Mesendoderm (in vitro differentiated cells): ENCODE data around the gene PRSS2.

Experiments
- DNase-seq: peaks from one replicate; pipeline ENCODE4 v3.0.0; 2013
- H2AK5ac ChIP-seq: 2 replicates; pipeline ENCODE4 v1.6.1; 2013; ENCODE audit warnings: low read length, inconsistent platforms
- H2BK120ac ChIP-seq: 2 replicates; pipeline ENCODE4 v1.6.1; 2013; ENCODE audit warnings: low read depth, mild to moderate bottlenecking, low read length, moderate library complexity, mixed read lengths
- H2BK15ac ChIP-seq: replicated peaks from 2 replicates; pipeline ENCODE4 v1.6.1; 2013; ENCODE audit warnings: low read depth, mild to moderate bottlenecking, moderate library complexity
- H2BK5ac ChIP-seq: 2 replicates; pipeline ENCODE4 v1.6.1; 2013; ENCODE audit warnings: low read length, inconsistent platforms
- H3K18ac ChIP-seq: 2 replicates; pipeline ENCODE4 v1.6.1; 2013; ENCODE audit warnings: mild to moderate bottlenecking, low read length, mixed read lengths
- H3K23ac ChIP-seq: one replicate; pipeline ENCODE4 v1.6.1; 2013; ENCODE audit warnings: low read length
- H3K27ac ChIP-seq: 2 replicates; pipeline ENCODE4 v1.5.1; 2013; ENCODE audit warnings: low read depth, mild to moderate bottlenecking, inconsistent platforms, low read length, moderate library complexity
- H3K27me3 ChIP-seq: 2 replicates; pipeline ENCODE4 v1.6.1; 2013; ENCODE audit warnings: low read length, control low read depth, mild to moderate bottlenecking, inconsistent platforms; ENCODE audit not compliant: insufficient read depth, poor library complexity
- H3K36me3 ChIP-seq: 2 replicates; pipeline ENCODE4 v1.6.1; 2013; ENCODE audit warnings: low read length, inconsistent platforms; ENCODE audit not compliant: control insufficient read depth, insufficient read depth
- H3K4ac ChIP-seq: one replicate; pipeline ENCODE4 v1.6.1; 2013; ENCODE audit warnings: low read depth, mild to moderate bottlenecking, low read length, moderate library complexity
- H3K4me1 ChIP-seq: 2 replicates; pipeline ENCODE4 v1.6.1; 2013; ENCODE audit warnings: low read depth, low read length, inconsistent platforms; ENCODE audit not compliant: control insufficient read depth
- H3K4me2 ChIP-seq: 2 replicates; pipeline ENCODE4 v1.6.1; 2013; ENCODE audit warnings: low read length
- H3K4me3 ChIP-seq: 2 replicates; pipeline ENCODE4 v1.5.1; 2013; ENCODE audit warnings: mild to moderate bottlenecking, low read length
- H3K56ac ChIP-seq: one replicate; pipeline ENCODE4 v1.6.1; 2013; ENCODE audit warnings: low read length
- H3K79me1 ChIP-seq: 2 replicates; pipeline ENCODE4 v1.6.1; 2013; ENCODE audit warnings: low read length, inconsistent platforms
- H3K79me2 ChIP-seq: 2 replicates; pipeline ENCODE4 v1.6.1; 2013; ENCODE audit warnings: mild to moderate bottlenecking, low read length; ENCODE audit not compliant: control insufficient read depth, insufficient read depth
- H3K9ac ChIP-seq: 2 replicates; pipeline ENCODE4 v1.6.1; 2013; ENCODE audit warnings: low read length, inconsistent platforms
- H4K5ac ChIP-seq: one replicate; pipeline ENCODE4 v1.6.1; 2013; ENCODE audit warnings: low read length
- H4K8ac ChIP-seq: one replicate; pipeline ENCODE4 v1.6.1; 2013; ENCODE audit warnings: low read depth, mild to moderate bottlenecking, control low read depth, low read length, moderate library complexity
- WGBS: extraction: QIAGEN DNeasy Blood & Tissue Kit; methylation state at CpG from one replicate; pipeline ENCODE4 v1.1.7; 2013; ENCODE audit warnings: low lambda C conversion rate, missing lambda C conversion rate; ENCODE audit not compliant: insufficient coverage; ENCODE audit errors: extremely low coverage; 5-methylcytosine and 5-hydroxymethylcytosine counted together

The PRSS2 gene

DNA sequence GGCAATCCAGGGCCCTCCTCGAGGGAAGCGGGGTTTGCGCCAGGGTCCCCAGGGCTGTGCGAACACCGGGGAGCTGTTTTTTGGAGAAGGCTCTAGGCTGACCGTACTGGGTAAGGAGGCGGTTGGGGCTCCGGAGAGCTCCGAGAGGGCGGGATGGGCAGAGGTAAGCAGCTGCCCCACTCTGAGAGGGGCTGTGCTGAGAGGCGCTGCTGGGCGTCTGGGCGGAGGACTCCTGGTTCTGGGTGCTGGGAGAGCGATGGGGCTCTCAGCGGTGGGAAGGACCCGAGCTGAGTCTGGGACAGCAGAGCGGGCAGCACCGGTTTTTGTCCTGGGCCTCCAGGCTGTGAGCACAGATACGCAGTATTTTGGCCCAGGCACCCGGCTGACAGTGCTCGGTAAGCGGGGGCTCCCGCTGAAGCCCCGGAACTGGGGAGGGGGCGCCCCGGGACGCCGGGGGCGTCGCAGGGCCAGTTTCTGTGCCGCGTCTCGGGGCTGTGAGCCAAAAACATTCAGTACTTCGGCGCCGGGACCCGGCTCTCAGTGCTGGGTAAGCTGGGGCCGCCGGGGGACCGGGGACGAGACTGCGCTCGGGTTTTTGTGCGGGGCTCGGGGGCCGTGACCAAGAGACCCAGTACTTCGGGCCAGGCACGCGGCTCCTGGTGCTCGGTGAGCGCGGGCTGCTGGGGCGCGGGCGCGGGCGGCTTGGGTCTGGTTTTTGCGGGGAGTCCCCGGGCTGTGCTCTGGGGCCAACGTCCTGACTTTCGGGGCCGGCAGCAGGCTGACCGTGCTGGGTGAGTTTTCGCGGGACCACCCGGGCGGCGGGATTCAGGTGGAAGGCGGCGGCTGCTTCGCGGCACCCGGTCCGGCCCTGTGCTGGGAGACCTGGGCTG is 26.0 kb downstream of the PRSS2 start:
- no peak overlapping the region for H2BK5ac ChIP-seq
- H3K4me2 ChIP-seq, result peak overlapping the region; percentile 91
- H3K4me1 ChIP-seq, result peaks cover 4% of the 10 kb centered on the region
- H3K27me3 ChIP-seq, result no peaks in the 10 kb centered on the region
- peak overlapping the region; percentile 68 for H3K9ac ChIP-seq
- no peaks in the 10 kb centered on the region for H3K79me2 ChIP-seq
- H3K23ac ChIP-seq, result no peak overlapping the region
- H3K56ac ChIP-seq, result peak overlapping the region; percentile 68
- peak overlapping the region; percentile 47 for H3K4me3 ChIP-seq
- no peaks in the 10 kb centered on the region for H3K79me1 ChIP-seq
- WGBS, result no CpG with 5 or more reads among the region's 74 CpGs
- H3K18ac ChIP-seq, result peak overlapping the region; percentile 46
- H2BK15ac ChIP-seq, result no peak overlapping the region
- no peak overlapping the region for H3K4ac ChIP-seq
- peak; percentile 35 for DNase-seq
- H4K8ac ChIP-seq, result no peak overlapping the region
- H3K36me3 ChIP-seq, result no peaks in the 10 kb centered on the region
- H2AK5ac ChIP-seq, result no peak overlapping the region
- H2BK120ac ChIP-seq, result no peak overlapping the region
- no peak overlapping the region for H4K5ac ChIP-seq
- H3K27ac ChIP-seq, result no peak overlapping the region

DNA sequence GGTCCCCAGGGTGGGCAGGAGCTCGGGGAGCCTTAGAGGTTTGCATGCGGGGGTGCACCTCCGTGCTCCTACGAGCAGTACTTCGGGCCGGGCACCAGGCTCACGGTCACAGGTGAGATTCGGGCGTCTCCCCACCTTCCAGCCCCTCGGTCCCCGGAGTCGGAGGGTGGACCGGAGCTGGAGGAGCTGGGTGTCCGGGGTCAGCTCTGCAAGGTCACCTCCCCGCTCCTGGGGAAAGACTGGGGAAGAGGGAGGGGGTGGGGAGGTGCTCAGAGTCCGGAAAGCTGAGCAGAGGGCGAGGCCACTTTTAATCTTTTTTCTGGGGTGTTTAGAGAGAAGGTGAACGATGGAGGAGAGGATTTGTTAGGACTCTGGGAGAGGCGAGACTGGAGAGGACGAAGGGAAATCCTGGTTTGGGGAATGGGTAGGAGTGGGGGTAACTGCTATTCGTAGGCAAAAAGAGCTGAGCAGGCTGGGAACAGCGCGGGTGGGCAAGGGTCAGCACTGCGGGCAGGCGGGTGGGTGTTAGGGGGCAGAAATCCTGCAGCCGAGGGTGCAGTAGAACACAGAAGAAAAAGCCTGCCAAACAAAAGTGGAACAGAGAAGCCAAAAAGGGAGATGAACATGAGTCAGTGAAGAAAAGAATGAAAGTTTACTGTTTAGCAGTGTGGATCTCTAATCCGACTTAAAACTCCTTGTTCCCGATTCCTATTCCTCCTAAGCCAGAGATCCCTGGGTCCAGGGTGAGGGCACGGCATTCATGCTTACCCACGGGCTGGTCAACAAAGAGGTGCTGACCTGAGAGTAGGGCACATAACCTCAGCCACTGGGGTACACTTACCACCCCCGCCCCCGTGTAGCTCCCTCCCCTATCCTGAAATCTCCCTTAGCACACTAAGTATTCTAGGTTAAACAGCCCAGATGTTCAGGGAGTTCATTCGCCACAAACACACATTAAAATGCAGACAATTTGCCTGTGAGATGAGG is 26.9 kb downstream of the PRSS2 start:
- H3K23ac ChIP-seq, result peak overlapping the region; percentile 98
- H3K56ac ChIP-seq, result peak overlapping the region; percentile 68
- H3K79me2 ChIP-seq, result no peaks in the 10 kb centered on the region
- H3K27me3 ChIP-seq, result no peaks in the 10 kb centered on the region
- no peaks in the 10 kb centered on the region for H3K36me3 ChIP-seq
- no peak overlapping the region for H3K18ac ChIP-seq
- no peak overlapping the region for H4K8ac ChIP-seq
- no peak overlapping the region for H3K4ac ChIP-seq
- H2BK5ac ChIP-seq, result no peak overlapping the region
- H3K4me3 ChIP-seq, result peak overlapping the region; percentile 47
- no CpG with 5 or more reads among the region's 33 CpGs for WGBS
- no peak overlapping the region for H2BK15ac ChIP-seq
- peaks cover 4% of the 10 kb centered on the region for H3K4me1 ChIP-seq
- no peak overlapping the region for H2AK5ac ChIP-seq
- peak overlapping the region; percentile 91 for H3K4me2 ChIP-seq
- no peaks in the 10 kb centered on the region for H3K79me1 ChIP-seq
- H4K5ac ChIP-seq, result no peak overlapping the region
- H3K9ac ChIP-seq, result peak overlapping the region; percentile 68
- H2BK120ac ChIP-seq, result no peak overlapping the region
- peak; percentile 32 for DNase-seq
- no peak overlapping the region for H3K27ac ChIP-seq

DNA sequence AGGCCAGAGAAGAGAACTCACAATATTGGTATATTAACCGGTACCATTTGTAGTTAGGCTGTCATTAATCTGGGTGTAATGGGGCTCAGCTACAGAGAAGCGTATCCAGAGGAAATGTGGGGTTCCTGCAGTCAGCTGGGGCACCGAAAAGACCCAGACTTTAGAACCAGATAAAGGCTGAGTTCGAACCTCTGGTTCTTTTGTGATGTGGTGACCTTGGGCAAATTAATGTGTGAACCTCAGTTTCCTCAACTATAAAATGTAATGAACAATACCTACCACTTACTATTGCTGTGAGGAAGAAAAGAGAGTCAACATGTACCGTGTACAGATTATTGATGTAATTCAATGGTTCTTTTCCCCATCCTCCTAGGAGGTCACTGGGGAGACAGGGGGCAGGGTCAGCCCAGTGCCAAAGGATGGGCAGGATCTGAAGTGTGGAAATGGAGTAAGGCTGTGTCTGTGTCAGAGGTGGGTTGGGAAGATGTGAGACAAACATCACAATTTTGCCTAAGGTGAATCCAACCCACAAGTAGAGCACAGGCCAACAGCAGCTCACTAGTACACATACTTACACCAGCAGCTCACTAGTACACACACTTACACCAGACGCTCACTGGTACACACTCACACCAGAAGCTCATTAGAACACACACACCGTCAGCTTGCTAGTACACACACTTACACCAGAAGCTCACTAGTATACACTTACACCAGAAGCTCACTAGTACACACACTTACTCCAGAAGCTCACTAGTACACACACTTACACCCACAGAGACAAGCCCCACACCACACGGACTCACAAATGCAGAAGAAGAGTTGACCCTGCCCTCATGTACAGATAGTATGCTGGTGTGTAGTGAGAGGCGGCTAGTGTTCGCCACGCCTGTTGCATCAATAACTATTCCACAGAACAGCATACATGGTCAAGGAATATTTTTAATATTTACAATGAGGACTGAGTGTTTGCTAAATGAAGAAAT is 28.0 kb downstream of the PRSS2 start:
- Histone ChIP-seq H3K9ac (no peak overlapping the region), H3K27me3 (no peaks in the 10 kb centered on the region), H3K18ac (no peak overlapping the region), H3K4ac (no peak overlapping the region), H3K4me1 (peaks cover 4% of the 10 kb centered on the region), H2BK120ac (no peak overlapping the region), H4K8ac (no peak overlapping the region), H3K4me3 (no peak overlapping the region), H4K5ac (no peak overlapping the region), H2BK15ac (no peak overlapping the region), H3K79me1 (no peaks in the 10 kb centered on the region), H3K36me3 (no peaks in the 10 kb centered on the region), H2BK5ac (no peak overlapping the region), H2AK5ac (peak overlapping the region; percentile 72), H3K4me2 (no peak overlapping the region), H3K56ac (no peak overlapping the region), H3K79me2 (no peaks in the 10 kb centered on the region), H3K27ac (no peak overlapping the region), H3K23ac (no peak overlapping the region)
- DNase-seq, result no peak
- no CpG with 5 or more reads among the region's 11 CpGs for WGBS

DNA sequence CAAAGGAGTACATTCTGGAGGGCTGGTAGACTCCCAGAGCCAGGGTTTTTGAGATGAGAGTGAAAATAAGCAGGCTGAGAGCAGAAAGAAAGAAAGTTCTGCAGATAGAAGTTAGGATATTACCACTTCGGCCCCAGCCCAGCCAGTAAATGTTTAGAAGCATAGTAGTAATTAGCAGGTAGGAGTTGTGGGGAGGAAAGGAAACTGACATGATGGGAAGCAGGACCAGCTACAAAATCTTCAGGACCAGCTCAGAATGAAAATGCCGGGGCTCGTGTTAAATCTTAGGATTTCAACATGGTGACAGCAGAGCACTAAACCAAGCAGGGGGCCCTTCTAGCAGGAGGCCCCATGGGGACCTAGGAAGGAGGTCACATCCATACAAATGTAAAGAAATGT is 28.7 kb downstream of the PRSS2 start:
- H3K4me1 ChIP-seq, result peaks cover 4% of the 10 kb centered on the region

DNA sequence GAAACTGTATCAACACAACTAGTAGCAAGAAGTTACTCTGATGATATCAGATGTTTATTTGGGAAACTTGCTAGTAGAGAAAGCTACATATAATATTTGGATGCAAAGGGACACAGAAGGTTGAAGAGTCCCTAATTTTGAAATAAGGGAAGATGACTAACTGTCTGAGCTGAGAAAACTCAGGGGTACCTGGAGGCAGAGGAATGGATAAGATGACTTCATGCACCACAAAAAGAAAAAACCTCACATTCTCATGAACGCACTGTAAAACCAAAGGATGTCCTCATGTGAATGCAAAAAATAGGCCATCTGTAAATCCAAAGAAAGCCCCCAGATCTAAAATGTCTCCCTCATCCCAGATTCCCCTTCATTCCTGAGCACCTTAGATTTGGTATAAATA is 29.3 kb downstream of the PRSS2 start:
- DNase-seq, result no peak
- no peak overlapping the region for H3K23ac ChIP-seq
- H3K4me3 ChIP-seq, result no peak overlapping the region
- no peak overlapping the region for H3K4ac ChIP-seq
- no peak overlapping the region for H4K5ac ChIP-seq
- H3K79me1 ChIP-seq, result no peaks in the 10 kb centered on the region
- H3K27me3 ChIP-seq, result no peaks in the 10 kb centered on the region
- no peak overlapping the region for H3K18ac ChIP-seq
- H2BK5ac ChIP-seq, result no peak overlapping the region
- H3K4me1 ChIP-seq, result peaks cover 4% of the 10 kb centered on the region
- no peak overlapping the region for H3K27ac ChIP-seq
- no peak overlapping the region for H2BK120ac ChIP-seq
- no peak overlapping the region for H3K56ac ChIP-seq
- no peaks in the 10 kb centered on the region for H3K36me3 ChIP-seq
- no peak overlapping the region for H2AK5ac ChIP-seq
- H2BK15ac ChIP-seq, result no peak overlapping the region
- no peak overlapping the region for H3K4me2 ChIP-seq
- H3K79me2 ChIP-seq, result no peaks in the 10 kb centered on the region
- H4K8ac ChIP-seq, result no peak overlapping the region
- no peak overlapping the region for H3K9ac ChIP-seq
- WGBS, result no CpG with 5 or more reads among the region's 1 CpG

More for the DNA sequence above, 28.7 kb downstream of the PRSS2 start:
- no peaks in the 10 kb centered on the region for H3K36me3 ChIP-seq
- H3K4me2 ChIP-seq, result no peak overlapping the region
- no peak overlapping the region for H3K23ac ChIP-seq
- no peaks in the 10 kb centered on the region for H3K27me3 ChIP-seq
- H3K4ac ChIP-seq, result no peak overlapping the region
- H4K5ac ChIP-seq, result no peak overlapping the region
- no peak overlapping the region for H4K8ac ChIP-seq
- H3K4me3 ChIP-seq, result no peak overlapping the region
- H2BK5ac ChIP-seq, result no peak overlapping the region
- H3K18ac ChIP-seq, result no peak overlapping the region
- no peak overlapping the region for H2BK120ac ChIP-seq
- no peaks in the 10 kb centered on the region for H3K79me2 ChIP-seq
- no peak overlapping the region for H2AK5ac ChIP-seq
- no CpG with 5 or more reads among the region's 3 CpGs for WGBS
- no peak overlapping the region for H3K56ac ChIP-seq
- H2BK15ac ChIP-seq, result no peak overlapping the region
- no peak for DNase-seq
- no peaks in the 10 kb centered on the region for H3K79me1 ChIP-seq
- no peak overlapping the region for H3K9ac ChIP-seq
- H3K27ac ChIP-seq, result no peak overlapping the region
